Muscle layer of colon (tissue), 2 donors: Measurements from ENCODE around the gene KIZ.
A peak's percentile ranks its signal among the peaks of the same experiment; 100 is the strongest.

Experiments used
- H3K27ac ChIP-seq: one replicate; pipeline ENCODE4 v1.7.0; 2013; ENCODE audit warnings: low read depth, mild to moderate bottlenecking, low read length, moderate library complexity
- H3K27me3 ChIP-seq, 2 donors: one replicate each; pipeline ENCODE4 v1.7.0; 2013; ENCODE audit warnings: low read length in 2 of 2, mild to moderate bottlenecking in 2 of 2; ENCODE audit not compliant: insufficient read depth in 2 of 2, control insufficient read depth in 1 of 2
- H3K36me3 ChIP-seq: one replicate; pipeline ENCODE4 v1.7.0; 2013; ENCODE audit warnings: mild to moderate bottlenecking, low read length; ENCODE audit not compliant: insufficient read depth
- H3K4me1 ChIP-seq: one replicate; pipeline ENCODE4 v1.7.0; 2013; ENCODE audit warnings: mild to moderate bottlenecking, low read length; ENCODE audit not compliant: insufficient read depth
- H3K4me3 ChIP-seq, 2 donors: one replicate each; pipeline ENCODE4 v1.7.0; 2013; ENCODE audit warnings: low read length in 2 of 2, low read depth in 1 of 2, mild to moderate bottlenecking in 1 of 2, moderate library complexity in 1 of 2
- H3K9ac ChIP-seq: one replicate; pipeline ENCODE4 v1.7.0; 2013; ENCODE audit warnings: low read length
- H3K9me3 ChIP-seq: one replicate; pipeline ENCODE4 v1.7.0; 2013; ENCODE audit warnings: mild to moderate bottlenecking, low read length
- donor health status: abdominal sarcoma.
- donor health status: Adenocarcinoma of cecum.

KIZ gene

GRCh38 chr20:21182832-21183563 lies 57.1 kb downstream of the KIZ start:
- Histone ChIP-seq H3K9me3 (no peaks in the 10 kb centered on the region), H3K27me3 (no peaks in the 10 kb centered on the region), H3K27ac (peak overlapping the region; percentile 86), H3K4me1 (peaks cover 38% of the 10 kb centered on the region), H3K4me3 (peak overlapping the region in 1 of 2 donors; percentile 32), H3K9ac (no peak overlapping the region), H3K36me3 (peaks cover 2% of the 10 kb centered on the region)

GRCh38 chr20:21183722-21184121 lies 57.8 kb downstream of the KIZ start:
- H3K4me3 ChIP-seq = no peak overlapping the region
- no peaks in the 10 kb centered on the region for H3K9me3 ChIP-seq
- peaks cover 5% of the 10 kb centered on the region for H3K36me3 ChIP-seq
- H3K4me1 ChIP-seq = peaks cover 38% of the 10 kb centered on the region
- H3K27me3 ChIP-seq = no peaks in the 10 kb centered on the region
- H3K27ac ChIP-seq = peak overlapping the region; percentile 86
- H3K9ac ChIP-seq = no peak overlapping the region

DNA sequence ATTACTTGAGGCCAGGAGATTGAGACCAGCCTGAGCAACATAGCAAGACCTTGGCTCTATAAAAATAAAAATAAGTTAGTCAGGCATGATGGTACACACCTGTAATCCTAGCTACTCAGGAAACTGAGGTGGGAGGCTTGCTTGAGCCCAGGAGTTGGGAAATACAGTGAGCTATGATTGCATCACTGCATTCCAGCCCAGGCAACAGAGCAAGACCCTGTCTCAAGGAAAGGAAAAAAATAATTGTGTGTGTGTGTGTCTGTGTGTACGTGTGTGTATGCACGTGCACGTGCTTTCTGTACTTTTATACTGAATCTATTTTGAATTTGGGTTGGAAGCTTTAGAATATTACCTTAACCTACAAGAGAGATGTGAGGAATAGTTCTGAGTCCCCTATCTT lies 58.9 kb downstream of the KIZ start:
- Histone ChIP-seq H3K27ac (no peak overlapping the region), H3K4me1 (peaks cover 38% of the 10 kb centered on the region), H3K9ac (no peak overlapping the region), H3K36me3 (peaks cover 5% of the 10 kb centered on the region), H3K4me3 (no peak overlapping the region), H3K9me3 (no peaks in the 10 kb centered on the region), H3K27me3 (no peaks in the 10 kb centered on the region)

DNA sequence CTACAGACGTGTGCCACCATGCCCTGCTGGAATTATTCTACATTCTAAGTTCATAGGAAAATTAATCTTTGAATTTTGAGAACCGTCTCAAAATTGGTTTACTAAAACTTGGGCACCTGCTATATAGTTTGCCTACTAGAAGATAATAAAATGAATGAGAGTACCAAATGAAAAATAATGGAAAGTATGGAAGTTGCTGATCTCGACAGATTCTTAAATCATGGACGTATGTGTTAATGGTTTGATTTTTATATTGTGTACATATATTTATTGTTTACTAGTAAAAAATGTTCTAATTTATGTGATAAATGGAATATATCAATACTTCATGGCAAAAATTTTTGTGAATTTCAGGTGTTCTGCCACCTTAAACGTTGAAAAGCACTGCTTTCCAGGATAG lies 60.0 kb downstream of the KIZ start:
- Histone ChIP-seq H3K9ac (no peak overlapping the region), H3K9me3 (no peaks in the 10 kb centered on the region), H3K4me1 (peaks cover 41% of the 10 kb centered on the region), H3K4me3 (no peak overlapping the region), H3K36me3 (peaks cover 5% of the 10 kb centered on the region), H3K27ac (no peak overlapping the region), H3K27me3 (no peaks in the 10 kb centered on the region)

DNA sequence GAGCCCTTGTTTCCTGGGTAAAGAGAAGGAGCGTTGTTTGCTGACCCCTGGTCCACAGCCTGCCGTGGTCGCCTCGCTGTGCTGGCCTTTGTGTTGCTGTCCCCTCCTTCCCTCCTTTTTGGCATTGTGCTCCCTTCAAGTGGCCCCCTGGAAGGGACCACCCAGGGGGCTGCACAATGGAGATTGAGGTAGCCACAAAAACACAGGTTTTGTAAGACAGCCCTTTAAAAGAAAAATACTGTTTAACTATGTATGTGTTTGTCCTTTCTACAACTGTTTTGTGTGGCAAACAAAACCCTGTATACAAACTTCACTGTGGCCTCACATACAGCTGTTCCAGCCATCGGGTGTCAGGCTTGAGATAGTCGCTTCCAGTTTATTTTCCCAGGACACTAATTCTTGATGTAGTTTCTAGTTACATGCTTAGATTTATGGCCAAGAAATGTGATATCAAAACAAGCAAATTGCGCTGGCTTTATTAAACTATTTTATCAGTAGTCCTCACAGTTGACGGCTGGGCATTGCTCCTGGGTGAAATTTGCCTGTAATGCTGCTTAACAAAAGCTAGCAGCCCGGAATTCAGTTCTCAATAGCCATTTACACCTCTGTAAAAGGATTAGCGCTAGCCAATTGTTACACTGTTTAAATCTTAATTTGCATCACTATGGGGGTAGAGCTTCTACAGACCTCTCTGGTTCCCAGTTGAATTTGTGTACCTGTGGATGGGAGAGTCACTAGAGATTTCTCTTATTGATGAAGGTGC lies 64.1 kb downstream of the KIZ start:
- Histone ChIP-seq H3K4me3 (no peak overlapping the region), H3K9ac (no peak overlapping the region), H3K36me3 (peaks cover 5% of the 10 kb centered on the region), H3K4me1 (peaks cover 29% of the 10 kb centered on the region), H3K27ac (peak overlapping the region; percentile 4), H3K9me3 (no peaks in the 10 kb centered on the region), H3K27me3 (no peaks in the 10 kb centered on the region)

GRCh38 chr20:21190869-21191268 lies 65.0 kb downstream of the KIZ start:
- Histone ChIP-seq H3K9me3 (no peaks in the 10 kb centered on the region), H3K9ac (no peak overlapping the region), H3K4me1 (peaks cover 29% of the 10 kb centered on the region), H3K36me3 (peaks cover 5% of the 10 kb centered on the region), H3K4me3 (no peak overlapping the region), H3K27ac (no peak overlapping the region), H3K27me3 (no peaks in the 10 kb centered on the region)

DNA sequence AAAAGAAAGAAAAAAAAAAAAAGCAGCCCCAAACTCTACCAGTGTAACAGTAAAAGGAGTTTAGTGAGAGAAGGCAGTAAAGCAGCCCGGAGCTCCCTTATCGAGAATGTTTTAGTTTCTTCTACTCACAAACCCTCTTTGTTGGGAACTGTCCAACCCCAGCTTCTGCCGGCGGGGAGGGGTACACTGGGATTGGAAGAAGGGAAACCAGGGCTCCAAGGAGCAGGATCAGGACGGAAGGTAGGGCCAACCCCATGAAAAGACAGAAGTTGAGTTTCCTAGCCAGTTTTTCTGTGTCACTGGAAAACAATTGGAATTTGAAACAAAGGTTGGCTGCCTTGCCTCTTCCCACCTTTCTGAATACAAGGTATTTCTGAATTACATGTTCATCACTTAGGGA lies 66.0 kb downstream of the KIZ start:
- H3K36me3 ChIP-seq = peaks cover 5% of the 10 kb centered on the region
- no peak overlapping the region for H3K4me3 ChIP-seq
- no peaks in the 10 kb centered on the region for H3K27me3 ChIP-seq
- no peaks in the 10 kb centered on the region for H3K9me3 ChIP-seq
- no peak overlapping the region for H3K27ac ChIP-seq
- H3K4me1 ChIP-seq = peaks cover 29% of the 10 kb centered on the region
- no peak overlapping the region for H3K9ac ChIP-seq

GRCh38 chr20:21202259-21202658 lies 76.4 kb downstream of the KIZ start:
- peaks cover 8% of the 10 kb centered on the region for H3K36me3 ChIP-seq
- no peak overlapping the region for H3K27ac ChIP-seq
- no peaks in the 10 kb centered on the region for H3K9me3 ChIP-seq
- H3K4me3 ChIP-seq = no peak overlapping the region
- H3K27me3 ChIP-seq = no peaks in the 10 kb centered on the region
- H3K4me1 ChIP-seq = peaks cover 5% of the 10 kb centered on the region
- no peak overlapping the region for H3K9ac ChIP-seq

DNA sequence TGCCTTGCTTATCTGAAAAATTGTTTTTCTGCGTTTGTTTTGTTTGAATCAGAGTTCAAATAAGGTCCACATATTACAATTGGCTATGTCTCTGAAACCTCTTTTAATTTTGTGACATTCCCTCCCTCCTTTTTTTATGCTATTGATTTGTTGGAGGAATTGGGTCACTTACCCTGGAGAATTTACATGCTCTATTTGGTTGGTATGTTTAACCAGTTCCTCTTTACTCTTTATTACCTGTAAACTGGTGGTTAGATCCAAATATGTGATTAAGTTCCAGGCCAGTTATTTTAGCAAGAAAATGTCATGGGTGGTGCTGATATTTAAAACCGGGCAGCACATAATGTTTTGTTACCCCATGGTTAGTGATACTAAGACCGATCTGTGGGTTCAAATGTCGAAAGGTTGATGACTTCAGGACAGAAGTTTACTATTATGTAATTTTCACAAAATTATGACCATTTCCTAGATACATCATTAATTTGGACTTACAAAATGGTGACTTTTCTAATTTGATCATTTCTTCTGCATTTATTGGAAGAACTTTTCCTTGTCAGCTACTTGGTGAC lies 77.3 kb downstream of the KIZ start:
- H3K27me3 ChIP-seq = no peaks in the 10 kb centered on the region
- H3K9me3 ChIP-seq = no peaks in the 10 kb centered on the region
- H3K4me1 ChIP-seq = peaks cover 5% of the 10 kb centered on the region
- peaks cover 8% of the 10 kb centered on the region for H3K36me3 ChIP-seq
- H3K9ac ChIP-seq = no peak overlapping the region
- no peak overlapping the region for H3K27ac ChIP-seq
- no peak overlapping the region for H3K4me3 ChIP-seq

DNA sequence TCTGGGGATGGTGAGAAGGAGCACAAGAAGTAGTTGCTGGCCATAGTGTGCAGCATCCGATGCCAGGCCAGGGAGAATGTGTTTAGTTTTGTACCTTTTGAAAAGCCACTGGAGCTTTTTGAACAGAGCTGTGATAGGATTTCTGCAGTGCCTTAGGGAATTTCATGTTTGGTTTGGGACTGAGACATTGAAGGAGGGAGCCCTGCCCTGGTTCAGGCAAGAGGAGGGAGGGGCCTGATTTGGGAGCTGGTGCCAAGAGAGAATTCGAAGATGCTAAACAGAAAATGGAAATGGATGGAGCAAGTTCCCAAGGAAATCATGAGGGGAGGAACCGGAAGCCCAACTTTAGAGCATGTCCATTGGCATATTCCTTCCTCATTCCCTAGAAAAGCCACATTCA lies 80.7 kb downstream of the KIZ start:
- Histone ChIP-seq H3K36me3 (peaks cover 8% of the 10 kb centered on the region), H3K9ac (no peak overlapping the region), H3K4me1 (peaks cover 5% of the 10 kb centered on the region), H3K4me3 (no peak overlapping the region), H3K9me3 (no peaks in the 10 kb centered on the region), H3K27me3 (no peaks in the 10 kb centered on the region), H3K27ac (no peak overlapping the region)

DNA sequence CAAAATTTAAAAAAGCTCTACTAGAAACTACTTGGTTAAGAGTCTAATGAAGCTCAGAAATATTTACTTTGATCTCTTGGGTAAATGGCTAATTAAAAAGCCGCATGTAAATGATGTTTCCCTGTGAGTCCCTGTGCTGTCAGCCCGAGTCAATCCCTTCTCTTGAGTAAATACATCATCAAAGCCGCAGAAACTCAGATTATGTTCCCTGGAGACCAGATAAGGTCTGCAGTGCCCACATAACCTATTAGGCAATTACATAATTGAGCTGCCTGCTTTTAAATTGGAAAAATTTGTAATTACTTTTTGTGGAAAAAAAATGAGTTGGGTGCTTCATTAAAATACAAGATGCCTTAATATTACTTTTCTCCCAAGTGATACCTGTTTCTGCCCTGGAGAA lies 83.1 kb downstream of the KIZ start:
- Histone ChIP-seq H3K36me3 (peaks cover 8% of the 10 kb centered on the region), H3K4me1 (no peaks in the 10 kb centered on the region), H3K9ac (no peak overlapping the region), H3K27ac (no peak overlapping the region), H3K9me3 (no peaks in the 10 kb centered on the region), H3K4me3 (no peak overlapping the region), H3K27me3 (no peaks in the 10 kb centered on the region)
